Stimulated activated CD8-positive, alpha-beta memory T cell treated with anti-CD3 and anti-CD28 coated beads, Interleukin-15, amount 100 ng/mL, for 48 hours (primary cell): ENCODE measurements around the gene SPAG8.

ENCODE experiments used
- DNase-seq, 2 donors: peaks; one replicate each; pipeline ENCODE4 v3.0.0-alpha.2; 2020; ENCODE audit warnings: low read depth in 2 of 2

Gene SPAG8

GRCh38 chr9:35810122-35810521 lies 1.9 kb downstream of the SPAG8 start:
- DNase-seq, result no peak

GRCh38 chr9:35808433-35808832 lies 3.6 kb downstream of the SPAG8 start:
- no peak for DNase-seq

GRCh38 chr9:35806101-35806500 lies 6.0 kb downstream of the SPAG8 start:
- no peak for DNase-seq

GRCh38 chr9:35801328-35802128 lies 10.5 kb downstream of the SPAG8 start:
- no peak for DNase-seq

GRCh38 chr9:35800530-35800929 lies 11.5 kb downstream of the SPAG8 start:
- DNase-seq, result no peak

- DNase-seq, result peak; percentile 27 to 40
Measured at GRCh38 chr9:35798658-35799374, 13.2 kb downstream of the SPAG8 start.

GRCh38 chr9:35797311-35798109 lies 14.6 kb downstream of the SPAG8 start:
- DNase-seq, result no peak

- no peak for DNase-seq
Measured at GRCh38 chr9:35795695-35796094, 16.4 kb downstream of the SPAG8 start.

GRCh38 chr9:35793461-35793860 lies 18.6 kb downstream of the SPAG8 start:
- DNase-seq, result no peak

GRCh38 chr9:35792826-35793225 lies 19.2 kb downstream of the SPAG8 start:
- DNase-seq, result no peak

GRCh38 chr9:35792024-35792813 lies 19.8 kb downstream of the SPAG8 start:
- DNase-seq, result no peak

GRCh38 chr9:35791297-35791921 lies 20.7 kb downstream of the SPAG8 start, which contains the start of gene NPR2:
Gene NPR2, plus strand, starts transcription at chr9:35791591. Its CDS starts 818 bp downstream, at chr9:35792409.
- DNase-seq, result no peak

GRCh38 chr9:35790385-35791296 lies 21.4 kb downstream of the SPAG8 start:
- peak; percentile 4 to 9 for DNase-seq

- no peak for DNase-seq
Measured at GRCh38 chr9:35790025-35790384, 22.1 kb downstream of the SPAG8 start.

GRCh38 chr9:35789541-35789940 lies 22.5 kb downstream of the SPAG8 start:
- no peak for DNase-seq

- no peak for DNase-seq
Measured at GRCh38 chr9:35783418-35783817, 28.6 kb downstream of the SPAG8 start.

GRCh38 chr9:35781066-35781465 lies 31.0 kb downstream of the SPAG8 start:
- DNase-seq, result no peak

GRCh38 chr9:35778496-35778895 lies 33.6 kb downstream of the SPAG8 start:
- DNase-seq, result no peak

- no peak for DNase-seq
Measured at GRCh38 chr9:35776018-35776417, 36.0 kb downstream of the SPAG8 start.
